Esophagus muscularis mucosa (tissue), 3 donors: ENCODE measurements around the gene MSH3.

Experiments used
- POLR2A ChIP-seq: fragments of 450-650 bp; IDR thresholded peaks from one replicate; pipeline ENCODE4 v1.6.1; 2017; ENCODE audit warnings: antibody characterized with exemption, moderate library complexity, mild to moderate bottlenecking, low read depth
- POLR2AphosphoS5 ChIP-seq, 2 donors: sonication (generic); formaldehyde crosslinking; IDR thresholded peaks; one replicate each; pipeline ENCODE4 v1.6.1; 2017; ENCODE audit warnings: antibody characterized with exemption in 2 of 2
- TF ChIP-seq, protein P1 (sequence below), 3 experiments: fragments of 200-600 bp in 2 of 3; fragments of 450-650 bp in 1 of 3; sonication (generic) in 2 of 3; IDR thresholded peaks; one replicate each; pipeline ENCODE4 v1.5.1; 2017 to 2019; ENCODE audit warnings: antibody characterized with exemption in 3 of 3, mild to moderate bottlenecking in 2 of 3, moderate library complexity in 1 of 3

DNA sequence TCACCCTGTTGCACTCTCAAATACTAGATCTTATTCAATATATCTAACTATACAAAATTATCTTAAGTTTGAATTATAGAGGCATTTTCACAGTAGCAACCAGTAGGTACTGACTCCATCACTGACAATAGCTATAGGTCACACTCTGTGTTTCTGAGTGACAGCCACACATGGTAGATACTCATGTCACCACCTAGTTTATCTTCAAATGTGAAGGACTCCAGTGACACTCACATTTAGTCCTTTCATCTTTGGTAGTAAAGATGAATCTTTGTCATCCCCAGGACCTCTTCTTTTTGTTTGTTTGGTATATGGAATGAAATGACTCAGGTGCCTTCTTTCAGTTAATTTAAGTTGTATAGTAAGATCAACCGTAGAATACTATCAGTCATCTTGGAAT is 102.8 kb downstream of the MSH3 start:
- TF ChIP-seq, protein P1, sequence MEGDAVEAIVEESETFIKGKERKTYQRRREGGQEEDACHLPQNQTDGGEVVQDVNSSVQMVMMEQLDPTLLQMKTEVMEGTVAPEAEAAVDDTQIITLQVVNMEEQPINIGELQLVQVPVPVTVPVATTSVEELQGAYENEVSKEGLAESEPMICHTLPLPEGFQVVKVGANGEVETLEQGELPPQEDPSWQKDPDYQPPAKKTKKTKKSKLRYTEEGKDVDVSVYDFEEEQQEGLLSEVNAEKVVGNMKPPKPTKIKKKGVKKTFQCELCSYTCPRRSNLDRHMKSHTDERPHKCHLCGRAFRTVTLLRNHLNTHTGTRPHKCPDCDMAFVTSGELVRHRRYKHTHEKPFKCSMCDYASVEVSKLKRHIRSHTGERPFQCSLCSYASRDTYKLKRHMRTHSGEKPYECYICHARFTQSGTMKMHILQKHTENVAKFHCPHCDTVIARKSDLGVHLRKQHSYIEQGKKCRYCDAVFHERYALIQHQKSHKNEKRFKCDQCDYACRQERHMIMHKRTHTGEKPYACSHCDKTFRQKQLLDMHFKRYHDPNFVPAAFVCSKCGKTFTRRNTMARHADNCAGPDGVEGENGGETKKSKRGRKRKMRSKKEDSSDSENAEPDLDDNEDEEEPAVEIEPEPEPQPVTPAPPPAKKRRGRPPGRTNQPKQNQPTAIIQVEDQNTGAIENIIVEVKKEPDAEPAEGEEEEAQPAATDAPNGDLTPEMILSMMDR (IDR thresholded peaks at IDR 0.05) = no peak
- no peak for TF ChIP-seq POLR2A
- TF ChIP-seq POLR2AphosphoS5 (IDR thresholded peaks at IDR 0.05) = no peak
